Liver (tissue), 9 donors: Measurements from ENCODE around the gene AQP5. TPM values are rescaled to one million over a fixed set of nuclear protein-coding genes. Genes with fewer than 3 reads are reported as not detected.

Experiments
- DNase-seq: peaks from one replicate; pipeline ENCODE4 v3.0.0-alpha.2; 2017; ENCODE audit warnings: low spot score
- H3K27ac ChIP-seq, 2 donors: one replicate each; pipeline ENCODE4 v1.7.0; 2013; ENCODE audit warnings: inconsistent platforms in 2 of 2, low read length in 2 of 2, control low read depth in 1 of 2, low read depth in 1 of 2, mild to moderate bottlenecking in 1 of 2
- H3K27me3 ChIP-seq, 4 donors: one replicate each; pipeline versions ENCODE4 v1.6.1 to v1.7.0; 2013; ENCODE audit warnings: low read length in 3 of 4, inconsistent platforms in 1 of 4, mild to moderate bottlenecking in 1 of 4, moderate library complexity in 1 of 4; ENCODE audit not compliant: control insufficient read depth in 4 of 4, insufficient read depth in 4 of 4
- H3K36me3 ChIP-seq, 4 donors: one replicate each; pipeline versions ENCODE4 v1.6.1 to v1.7.0; 2013; ENCODE audit warnings: low read length in 3 of 4, mild to moderate bottlenecking in 3 of 4, low read depth in 1 of 4, moderate library complexity in 1 of 4; ENCODE audit not compliant: control insufficient read depth in 4 of 4, insufficient read depth in 3 of 4
- H3K4me1 ChIP-seq, 4 donors: one replicate each; pipeline versions ENCODE4 v1.6.1 to v1.7.0; 2013; ENCODE audit warnings: low read length in 3 of 4, mild to moderate bottlenecking in 3 of 4, moderate library complexity in 1 of 4; ENCODE audit not compliant: control insufficient read depth in 4 of 4, insufficient read depth in 4 of 4
- H3K4me3 ChIP-seq, 3 donors: one replicate each; pipeline versions ENCODE4 v1.6.1 to v1.7.0; 2013; ENCODE audit warnings: low read length in 3 of 3, control low read depth in 1 of 3, low read depth in 1 of 3, mild to moderate bottlenecking in 1 of 3
- H3K9ac ChIP-seq, 2 donors: one replicate each; pipeline ENCODE4 v1.7.0; 2013; ENCODE audit warnings: low read length in 2 of 2, mild to moderate bottlenecking in 2 of 2, moderate library complexity in 2 of 2, control low read depth in 1 of 2, low read depth in 1 of 2
- H3K9me3 ChIP-seq, 4 donors: one replicate each; pipeline versions ENCODE4 v1.6.1 to v1.7.0; 2013; ENCODE audit warnings: low read length in 3 of 4; ENCODE audit not compliant: control insufficient read depth in 4 of 4
- ATF3 ChIP-seq: IDR thresholded peaks from 2 replicates; pipeline ENCODE4 v1.6.1; 2016; ENCODE audit warnings: antibody characterized with exemption
- EGR1 ChIP-seq, 2 donors: IDR thresholded peaks; 2 replicates each; pipeline ENCODE4 v1.6.1; 2016 to 2018; ENCODE audit warnings: antibody characterized with exemption in 2 of 2, low read depth in 2 of 2
- FOXA1 ChIP-seq: IDR thresholded peaks from 2 replicates; pipeline ENCODE4 v1.6.1; 2016; ENCODE audit warnings: antibody characterized with exemption
- FOXA2 ChIP-seq: IDR thresholded peaks from 2 replicates; pipeline ENCODE4 v1.6.1; 2016; ENCODE audit warnings: antibody characterized with exemption
- GABPA ChIP-seq, 2 donors: IDR thresholded peaks in 1 of 2; conservative IDR thresholded peaks in 1 of 2; 2 replicates each; pipeline ENCODE4 v1.6.1; 2016; ENCODE audit warnings: antibody characterized with exemption in 2 of 2, mild to moderate bottlenecking in 1 of 2, moderate library complexity in 1 of 2
- HNF4G ChIP-seq: IDR thresholded peaks from 2 replicates; pipeline ENCODE4 v1.6.1; 2016; ENCODE audit warnings: antibody characterized with exemption
- JUND ChIP-seq, 2 donors: IDR thresholded peaks; 2 replicates each; pipeline ENCODE4 v1.6.1; 2016; ENCODE audit warnings: antibody characterized with exemption in 2 of 2
- REST ChIP-seq: IDR thresholded peaks from 2 replicates; pipeline ENCODE4 v1.6.1; 2016; ENCODE audit warnings: antibody characterized with exemption, mild to moderate bottlenecking
- RXRA ChIP-seq, 2 donors: IDR thresholded peaks; 2 replicates each; pipeline ENCODE4 v1.6.1; 2017 to 2018; ENCODE audit warnings: antibody characterized with exemption in 2 of 2, mild to moderate bottlenecking in 1 of 2
- TAF1 ChIP-seq: conservative IDR thresholded peaks from 2 replicates; pipeline ENCODE4 v1.6.1; 2016; ENCODE audit warnings: antibody characterized with exemption, mild to moderate bottlenecking
- ZBTB33 ChIP-seq: IDR thresholded peaks from 2 replicates; pipeline ENCODE4 v1.6.1; 2016; ENCODE audit warnings: antibody characterized with exemption
- WGBS: extraction: QIAGEN DNeasy Blood & Tissue Kit; methylation state at CpG from one replicate; pipeline ENCODE4 v1.1.7; 2013; 5-methylcytosine and 5-hydroxymethylcytosine counted together
- polyA plus RNA-seq, 2 donors: library from polyadenylated mRNA; stranded (reverse) in 1 of 2; unstranded in 1 of 2; fragments of 200-250 nt in 1 of 2; fragments of >200 nt in 1 of 2; fragmentation: Nextera tagmentation in 1 of 2; extraction: Ambion mirVana in 1 of 2; gene quantifications; one replicate each; pipeline versions ENCODE4 v1.2.1 to v1.2.3, GENCODE V29; 2013 to 2015
- total RNA-seq, 2 donors: library from RNA; depleted of rRNA; stranded (reverse); fragments of >200 nt; gene quantifications; one replicate each; pipeline ENCODE4 v1.2.3, GENCODE V29; 2014
- TF ChIP-seq, protein P1 (sequence below): fragments of 150-350 bp; IDR thresholded peaks from 2 replicates; pipeline ENCODE4 v1.5.1; 2017; ENCODE audit warnings: improper control_type of control experiment, low read depth, low read length; ENCODE audit not compliant: missing input control
- TF ChIP-seq, protein P2 (sequence below): IDR thresholded peaks from 2 replicates; pipeline ENCODE4 v1.6.1; 2016; ENCODE audit warnings: antibody characterized with exemption
- donor health status: healthy.
- donor health status: healthy.
- donor health status: healthy.
- donor health status: healthy.
- donor health status: healthy.

Gene AQP5
- total and polyA plus RNA-seq, 4 donors = not detected

DNA sequence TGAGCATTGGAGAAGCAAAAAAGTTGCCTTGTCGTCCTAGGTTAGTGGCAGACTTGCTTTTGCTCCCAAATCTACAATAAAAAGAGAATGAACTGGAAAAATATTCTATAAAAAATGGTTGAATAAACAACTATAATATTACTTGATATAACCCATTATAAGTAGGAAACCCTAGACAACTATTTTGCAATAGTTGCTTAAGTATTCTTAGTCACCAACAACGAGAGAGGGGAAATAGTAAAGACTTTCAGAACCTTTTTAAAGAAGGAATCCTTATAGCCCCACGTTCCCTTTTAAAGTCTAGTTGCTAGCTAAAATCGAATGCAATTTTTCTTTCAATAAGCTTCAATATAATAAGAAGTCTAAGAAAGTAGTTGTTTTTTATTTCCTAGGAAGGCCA lies 28.6 kb downstream of the AQP5 start:
- no peak for DNase-seq
- Histone ChIP-seq H3K9me3 (no peaks in the 10 kb centered on the region), H3K27ac (no peak overlapping the region), H3K36me3 (peaks cover 0 to 3% (median 0%) of the 10 kb centered on the region in 4 donors), H3K4me1 (peaks cover 0 to 5% (median 0%) of the 10 kb centered on the region in 4 donors), H3K27me3 (no peaks in the 10 kb centered on the region), H3K4me3 (no peak overlapping the region), H3K9ac (no peak overlapping the region)
- TF ChIP-seq ZBTB33 (no peak), ATF3 (no peak), REST (no peak), HNF4G (no peak)
- TF ChIP-seq, protein P1, sequence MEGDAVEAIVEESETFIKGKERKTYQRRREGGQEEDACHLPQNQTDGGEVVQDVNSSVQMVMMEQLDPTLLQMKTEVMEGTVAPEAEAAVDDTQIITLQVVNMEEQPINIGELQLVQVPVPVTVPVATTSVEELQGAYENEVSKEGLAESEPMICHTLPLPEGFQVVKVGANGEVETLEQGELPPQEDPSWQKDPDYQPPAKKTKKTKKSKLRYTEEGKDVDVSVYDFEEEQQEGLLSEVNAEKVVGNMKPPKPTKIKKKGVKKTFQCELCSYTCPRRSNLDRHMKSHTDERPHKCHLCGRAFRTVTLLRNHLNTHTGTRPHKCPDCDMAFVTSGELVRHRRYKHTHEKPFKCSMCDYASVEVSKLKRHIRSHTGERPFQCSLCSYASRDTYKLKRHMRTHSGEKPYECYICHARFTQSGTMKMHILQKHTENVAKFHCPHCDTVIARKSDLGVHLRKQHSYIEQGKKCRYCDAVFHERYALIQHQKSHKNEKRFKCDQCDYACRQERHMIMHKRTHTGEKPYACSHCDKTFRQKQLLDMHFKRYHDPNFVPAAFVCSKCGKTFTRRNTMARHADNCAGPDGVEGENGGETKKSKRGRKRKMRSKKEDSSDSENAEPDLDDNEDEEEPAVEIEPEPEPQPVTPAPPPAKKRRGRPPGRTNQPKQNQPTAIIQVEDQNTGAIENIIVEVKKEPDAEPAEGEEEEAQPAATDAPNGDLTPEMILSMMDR = no peak
- WGBS = 90% methylated on average over 4 of the region's 4 CpGs

- Histone ChIP-seq H3K27me3 (no peaks in the 10 kb centered on the region), H3K27ac (no peak overlapping the region), H3K36me3 (peaks cover 0 to 3% (median 0%) of the 10 kb centered on the region in 4 donors), H3K9ac (no peak overlapping the region), H3K9me3 (no peaks in the 10 kb centered on the region), H3K4me3 (no peak overlapping the region), H3K4me1 (no peaks in the 10 kb centered on the region)
- TF ChIP-seq TAF1 (no peak), FOXA2 (no peak), ATF3 (no peak), FOXA1 (no peak), JUND (IDR thresholded peaks at IDR 0.05) (no peak), REST (no peak), RXRA (IDR thresholded peaks at IDR 0.05) (no peak), GABPA (IDR thresholded peaks at IDR 0.05 in 1 of 2, conservative IDR thresholded peaks at IDR 0.05 in 1 of 2) (no peak), EGR1 (IDR thresholded peaks at IDR 0.05; ENCODE audit: low read depth in 2 of 2) (no peak)
- TF ChIP-seq, protein P1 = no peak
- TF ChIP-seq, protein P2, sequence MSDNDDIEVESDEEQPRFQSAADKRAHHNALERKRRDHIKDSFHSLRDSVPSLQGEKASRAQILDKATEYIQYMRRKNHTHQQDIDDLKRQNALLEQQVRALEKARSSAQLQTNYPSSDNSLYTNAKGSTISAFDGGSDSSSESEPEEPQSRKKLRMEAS = no peak
- WGBS = 94% methylated on average over 2 of the region's 2 CpGs
- DNase-seq = no peak
Measured at GRCh38 chr12:49998453-49998852, 36.8 kb downstream of the AQP5 start.
